Lower lobe of right lung (tissue), 2 donors: ENCODE results near the gene PKP4. TPM values are rescaled to one million over a fixed set of nuclear protein-coding genes. Genes with fewer than 3 reads are reported as not detected.
A peak's percentile ranks its signal among the peaks of the same experiment; 100 is the strongest.
"Not testable (repeated sequence)": the region's sequence is repeated elsewhere in the genome, so short reads cannot be mapped to it uniquely, and the experiment has no call there.

Experiments used
- ATAC-seq, 2 donors: fragments of 200-7000 bp; cut with Tn5 transposase; one replicate each; pipeline ENCODE4 v1.9.1; 2020 to 2022; ENCODE audit warnings: mild to moderate bottlenecking in 2 of 2, moderate library complexity in 2 of 2
- DNase-seq: peaks from one replicate; pipeline ENCODE4 v3.0.0-alpha.2; 2020
- H3K27ac ChIP-seq: fragments of 200-600 bp; one replicate; pipeline ENCODE4 v1.8.0; 2022
- H3K27me3 ChIP-seq: fragments of 200-600 bp; one replicate; pipeline ENCODE4 v1.8.0; 2022; ENCODE audit warnings: low read depth
- H3K36me3 ChIP-seq: fragments of 200-600 bp; one replicate; pipeline ENCODE4 v1.8.0; 2022; ENCODE audit warnings: mild to moderate bottlenecking
- H3K4me1 ChIP-seq: fragments of 200-600 bp; one replicate; pipeline ENCODE4 v1.8.0; 2022
- H3K4me3 ChIP-seq: fragments of 200-600 bp; one replicate; pipeline ENCODE4 v1.8.0; 2022; ENCODE audit warnings: mild to moderate bottlenecking
- H3K9me3 ChIP-seq: fragments of 200-600 bp; one replicate; pipeline ENCODE4 v1.8.0; 2022
- intact Hi-C: fragments of 100-400 bp; cut with DNase I; formaldehyde crosslinking; loops from one replicate; pipeline ENCODE4 v1.11.0; 2022
- total RNA-seq: library from RNA; stranded (reverse); fragmentation: NEBNext Ultra II Directional; extraction: Animal tissue kit (Norgen Biotek cat#: 25700); gene quantifications from one replicate; pipeline ENCODE4 v1.2.1, GENCODE V29; 2021
- TF ChIP-seq, protein P1 (sequence below): fragments of 200-600 bp; IDR thresholded peaks from one replicate; pipeline ENCODE4 v1.8.0; 2022; ENCODE audit warnings: antibody characterized with exemption, mild to moderate bottlenecking
- donor health status: DM: no; HTN: yes; CAD: no; lungs with severe emphysema.

Gene PKP4
- total RNA-seq, 1 donor from 2014 or later = 57.0 TPM

DNA sequence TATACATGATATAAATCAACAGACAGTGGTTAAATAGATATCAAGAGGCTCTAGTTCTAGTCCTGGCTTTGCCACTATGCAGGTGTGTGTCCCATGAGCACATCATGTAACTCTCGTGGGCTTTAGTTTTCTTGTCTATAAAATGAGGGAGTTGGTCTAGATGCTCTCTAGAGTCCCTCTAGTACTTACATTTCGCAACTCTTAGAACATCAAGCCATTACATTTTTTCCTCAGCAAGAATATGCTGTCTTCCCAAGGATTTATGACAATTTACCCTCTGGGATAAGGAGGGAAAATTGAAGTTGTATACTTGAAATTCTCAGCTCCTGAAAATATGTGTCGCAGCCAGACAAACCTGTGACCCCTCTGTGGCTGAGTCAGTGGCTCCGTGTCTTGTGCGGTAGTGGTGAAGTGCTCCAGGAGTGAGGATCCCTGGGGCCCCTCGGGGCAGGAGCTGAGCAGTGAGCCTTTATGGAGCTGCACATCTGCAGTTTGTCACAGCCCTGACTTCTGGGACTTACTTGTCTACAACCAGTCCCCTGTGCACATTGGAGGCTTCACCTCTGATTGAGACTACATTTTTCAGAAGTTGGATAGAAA lies 6.8 kb downstream of the PKP4 start:
- no peaks in the 10 kb centered on the region for H3K9me3 ChIP-seq
- no peak overlapping the region for H3K4me3 ChIP-seq
- TF ChIP-seq, protein P1, sequence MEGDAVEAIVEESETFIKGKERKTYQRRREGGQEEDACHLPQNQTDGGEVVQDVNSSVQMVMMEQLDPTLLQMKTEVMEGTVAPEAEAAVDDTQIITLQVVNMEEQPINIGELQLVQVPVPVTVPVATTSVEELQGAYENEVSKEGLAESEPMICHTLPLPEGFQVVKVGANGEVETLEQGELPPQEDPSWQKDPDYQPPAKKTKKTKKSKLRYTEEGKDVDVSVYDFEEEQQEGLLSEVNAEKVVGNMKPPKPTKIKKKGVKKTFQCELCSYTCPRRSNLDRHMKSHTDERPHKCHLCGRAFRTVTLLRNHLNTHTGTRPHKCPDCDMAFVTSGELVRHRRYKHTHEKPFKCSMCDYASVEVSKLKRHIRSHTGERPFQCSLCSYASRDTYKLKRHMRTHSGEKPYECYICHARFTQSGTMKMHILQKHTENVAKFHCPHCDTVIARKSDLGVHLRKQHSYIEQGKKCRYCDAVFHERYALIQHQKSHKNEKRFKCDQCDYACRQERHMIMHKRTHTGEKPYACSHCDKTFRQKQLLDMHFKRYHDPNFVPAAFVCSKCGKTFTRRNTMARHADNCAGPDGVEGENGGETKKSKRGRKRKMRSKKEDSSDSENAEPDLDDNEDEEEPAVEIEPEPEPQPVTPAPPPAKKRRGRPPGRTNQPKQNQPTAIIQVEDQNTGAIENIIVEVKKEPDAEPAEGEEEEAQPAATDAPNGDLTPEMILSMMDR = no peak
- no peaks in the 10 kb centered on the region for H3K36me3 ChIP-seq
- H3K27me3 ChIP-seq = no peaks in the 10 kb centered on the region
- H3K4me1 ChIP-seq = peaks cover 21% of the 10 kb centered on the region
- no peak overlapping the region for H3K27ac ChIP-seq
- no peak for ATAC-seq
- intact Hi-C loops = no loop called here
- DNase-seq = no peak

- no peaks in the 10 kb centered on the region for H3K9me3 ChIP-seq
- H3K27me3 ChIP-seq = no peaks in the 10 kb centered on the region
- H3K4me1 ChIP-seq = peaks cover 12% of the 10 kb centered on the region
- intact Hi-C loops = no loop called here
- DNase-seq (no peak), ATAC-seq (peak in 1 of 2 donors; percentile 40)
- TF ChIP-seq, protein P1 = peak; percentile 50
- no peaks in the 10 kb centered on the region for H3K36me3 ChIP-seq
- H3K27ac ChIP-seq = no peak overlapping the region
- no peak overlapping the region for H3K4me3 ChIP-seq
Measured at GRCh38 chr2:158464426-158465281, 7.9 kb downstream of the PKP4 start.

- Histone ChIP-seq H3K9me3 (no peaks in the 10 kb centered on the region), H3K4me3 (no peak overlapping the region), H3K27me3 (no peaks in the 10 kb centered on the region), H3K4me1 (no peaks in the 10 kb centered on the region), H3K27ac (no peak overlapping the region), H3K36me3 (no peaks in the 10 kb centered on the region)
- intact Hi-C loops = no loop called here
- TF ChIP-seq, protein P1 = no peak
- DNase-seq (no peak), ATAC-seq (no peak)
Measured at GRCh38 chr2:158467248-158467647, 10.5 kb downstream of the PKP4 start.

DNA sequence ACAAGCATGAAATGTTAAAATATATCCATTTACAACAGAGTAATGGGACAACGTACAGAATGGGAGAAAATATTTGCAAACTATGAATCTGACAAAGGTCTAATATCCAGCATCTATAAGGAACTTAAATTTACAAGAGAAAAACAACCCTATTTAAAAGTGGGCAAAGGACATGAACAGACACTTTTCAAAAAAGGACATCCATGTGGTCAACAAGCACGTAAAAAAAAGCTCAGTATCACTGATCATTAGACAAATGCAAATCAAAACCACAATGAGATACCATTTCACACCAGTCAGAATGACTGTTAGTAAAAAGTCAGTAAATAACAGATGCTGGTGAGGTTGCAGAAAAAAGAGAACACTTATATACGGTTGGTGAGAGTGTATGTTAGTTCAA lies 16.1 kb downstream of the PKP4 start:
- intact Hi-C loops = not testable (repeated sequence)
- H3K4me1 ChIP-seq = peaks cover 10% of the 10 kb centered on the region

DNA sequence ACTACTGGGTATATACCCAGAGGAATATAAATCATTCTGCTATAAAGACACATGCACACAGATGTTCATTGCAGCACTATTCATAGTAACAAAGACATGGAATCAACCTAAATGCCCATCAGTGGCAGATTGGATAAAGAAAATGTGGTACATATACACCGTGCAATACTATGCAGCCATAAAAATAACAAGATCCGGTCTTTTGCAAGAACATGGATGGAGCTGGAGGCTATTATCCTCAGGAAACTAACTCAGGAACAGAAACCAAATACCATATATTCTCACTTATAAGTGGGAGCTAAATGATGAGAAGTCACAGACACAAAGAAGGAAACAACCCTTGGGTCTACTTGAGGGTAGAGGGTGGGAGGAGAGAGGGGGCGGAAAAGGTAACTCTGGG lies 16.5 kb downstream of the PKP4 start:
- H3K4me3 ChIP-seq, H3K36me3 ChIP-seq, ATAC-seq, H3K27me3 ChIP-seq, H3K9me3 ChIP-seq, intact Hi-C loops, H3K27ac ChIP-seq, DNase-seq: not testable (repeated sequence)
- peaks cover 15% of the 10 kb centered on the region for H3K4me1 ChIP-seq

More for the DNA sequence above, 16.1 kb downstream of the PKP4 start:
- H3K36me3 ChIP-seq, H3K9me3 ChIP-seq, H3K4me3 ChIP-seq, ATAC-seq, DNase-seq, H3K27me3 ChIP-seq, H3K27ac ChIP-seq: not testable (repeated sequence)

- H3K9me3 ChIP-seq = no peaks in the 10 kb centered on the region
- TF ChIP-seq, protein P1 = no peak
- intact Hi-C loops = no loop called here
- H3K36me3 ChIP-seq = no peaks in the 10 kb centered on the region
- DNase-seq (no peak), ATAC-seq (no peak)
- H3K4me3 ChIP-seq = no peak overlapping the region
- H3K27me3 ChIP-seq = no peaks in the 10 kb centered on the region
- no peak overlapping the region for H3K27ac ChIP-seq
- H3K4me1 ChIP-seq = peaks cover 15% of the 10 kb centered on the region
Measured at GRCh38 chr2:158473719-158474392, 17.1 kb downstream of the PKP4 start.

DNA sequence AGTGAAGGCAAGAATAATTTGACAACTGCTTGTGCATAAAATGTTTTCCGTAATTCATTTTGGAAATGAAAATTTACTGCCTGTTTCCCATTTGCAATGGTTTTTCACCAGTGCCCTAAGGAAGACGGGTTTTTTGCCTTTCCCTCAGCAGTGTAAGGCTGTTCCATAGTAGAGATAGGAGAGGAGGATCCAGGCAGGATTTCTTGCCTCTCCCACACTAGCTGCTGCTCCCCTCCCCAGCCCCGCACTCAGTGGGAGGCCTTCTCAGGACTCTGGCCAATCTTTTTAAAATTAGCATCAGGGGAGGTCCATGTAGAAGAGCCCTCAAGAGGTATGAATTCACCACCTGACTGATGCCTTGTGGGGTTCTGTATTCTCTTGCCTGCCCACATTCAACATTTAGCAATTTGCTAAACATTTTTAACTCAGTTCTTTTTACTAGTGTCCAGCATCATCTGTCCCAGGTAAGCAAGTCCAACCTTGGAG lies 17.8 kb downstream of the PKP4 start:
- DNase-seq, H3K36me3 ChIP-seq, ATAC-seq, intact Hi-C loops, H3K9me3 ChIP-seq, H3K4me3 ChIP-seq, H3K27ac ChIP-seq, H3K27me3 ChIP-seq: not testable (repeated sequence)
- H3K4me1 ChIP-seq = peaks cover 15% of the 10 kb centered on the region
